ENCODE data around the gene STK25. TPM values are rescaled to one million over a fixed set of nuclear protein-coding genes. Genes with fewer than 3 reads are reported as not detected.
A peak's percentile ranks its signal among the peaks of the same experiment; 100 is the strongest.
"Not testable (repeated sequence)": the region's sequence is repeated elsewhere in the genome, so short reads cannot be mapped to it uniquely, and the experiment has no call there.

STK25 gene
- total RNA-seq, 2 experiments from 2014 or later: 133 to 135 TPM

- peaks cover 30% of the 10 kb centered on the region for H3K4me1 Mint-ChIP-seq
- peaks cover 10% of the 10 kb centered on the region for H3K27me3 Mint-ChIP-seq
- no peak overlapping the region for H3K27ac Mint-ChIP-seq
- peaks cover 7% of the 10 kb centered on the region for H3K9me3 Mint-ChIP-seq
- ChIA-PET CTCF (interaction anchor here (1.1 to 1.3 kb wide), 2 partner anchors 12 to 81 kb away, joined by 3 read pairs; no protein-coding TSS in a partner anchor), POLR2A (no interaction called here)
- no peak overlapping the region for H3K4me3 Mint-ChIP-seq
- DNase-seq: no peak
- peaks cover 4% of the 10 kb centered on the region for H3K36me3 Mint-ChIP-seq (ENCODE audit: low read depth)
These were observed 6.2 kb upstream of the STK25 start for GRCh38 chr2:241514553-241514952.

GRCh38 chr2:241511091-241511741 lies 2.8 kb upstream of the STK25 start:
- Mint-ChIP-seq H3K4me3 (no peak overlapping the region), H3K27ac (no peak overlapping the region), H3K36me3 (ENCODE audit: low read depth) (no peaks in the 10 kb centered on the region), H3K27me3 (peaks cover 7% of the 10 kb centered on the region), H3K9me3 (no peaks in the 10 kb centered on the region), H3K4me1 (peaks cover 33% of the 10 kb centered on the region)
- DNase-seq: no peak
- POLR2A ChIA-PET: no interaction called here
- CTCF ChIA-PET: interaction anchor here (0.6 kb wide), 1 partner anchor 217 kb away, joined by 3 read pairs; no protein-coding TSS in a partner anchor

- Mint-ChIP-seq H3K36me3 (ENCODE audit: low read depth) (no peaks in the 10 kb centered on the region), H3K4me1 (peaks cover 18% of the 10 kb centered on the region), H3K27me3 (peaks cover 7% of the 10 kb centered on the region), H3K4me3 (peak overlapping the region; percentile 76), H3K9me3 (no peaks in the 10 kb centered on the region), H3K27ac (peak overlapping the region; percentile 86)
- no peak for DNase-seq
- ChIA-PET POLR2A (no interaction called here), CTCF (no interaction called here)
These were observed 886 bp upstream of the STK25 start for GRCh38 chr2:241509155-241509784.

GRCh38 chr2:241507430-241508239 lies 749 bp downstream of the STK25 start:
- Mint-ChIP-seq H3K36me3 (ENCODE audit: low read depth) (no peaks in the 10 kb centered on the region), H3K27me3 (peaks cover 7% of the 10 kb centered on the region), H3K9me3 (no peaks in the 10 kb centered on the region), H3K4me3 (peak overlapping the region; percentile 76), H3K27ac (peak overlapping the region; percentile 69), H3K4me1 (peaks cover 18% of the 10 kb centered on the region)
- CTCF ChIA-PET: interaction anchor here (0.6 to 0.7 kb wide), 3 partner anchors 16 to 55 kb away, joined by 3 to 4 read pairs (median 3); no protein-coding TSS in a partner anchor
- DNase-seq: peak; percentile 36
- POLR2A ChIA-PET: no interaction called here

GRCh38 chr2:241506793-241507429 lies 1.5 kb downstream of the STK25 start:
- CTCF ChIA-PET: no interaction called here
- Mint-ChIP-seq H3K4me1 (peaks cover 18% of the 10 kb centered on the region), H3K9me3 (no peaks in the 10 kb centered on the region), H3K27ac (peak overlapping the region; percentile 69), H3K27me3 (peaks cover 2% of the 10 kb centered on the region), H3K4me3 (peak overlapping the region; percentile 76), H3K36me3 (ENCODE audit: low read depth) (no peaks in the 10 kb centered on the region)
- DNase-seq: no peak
- POLR2A ChIA-PET: no interaction called here

GRCh38 chr2:241506317-241506716 lies 2.1 kb downstream of the STK25 start:
- Mint-ChIP-seq H3K4me1 (peaks cover 18% of the 10 kb centered on the region), H3K4me3 (peak overlapping the region; percentile 76)
- DNase-seq; H3K36me3 Mint-ChIP-seq (ENCODE audit: low read depth); H3K9me3 Mint-ChIP-seq; POLR2A ChIA-PET; H3K27me3 Mint-ChIP-seq; H3K27ac Mint-ChIP-seq; CTCF ChIA-PET: not testable (repeated sequence)

- ChIA-PET POLR2A (no interaction called here), CTCF (no interaction called here)
- H3K27ac Mint-ChIP-seq: no peak overlapping the region
- no peak overlapping the region for H3K4me3 Mint-ChIP-seq
- no peak for DNase-seq
- H3K9me3 Mint-ChIP-seq: no peaks in the 10 kb centered on the region
- peaks cover 18% of the 10 kb centered on the region for H3K4me1 Mint-ChIP-seq
- no peaks in the 10 kb centered on the region for H3K36me3 Mint-ChIP-seq (ENCODE audit: low read depth)
- no peaks in the 10 kb centered on the region for H3K27me3 Mint-ChIP-seq
These were observed 2.6 kb downstream of the STK25 start for GRCh38 chr2:241505781-241506201.

- peaks cover 17% of the 10 kb centered on the region for H3K4me1 Mint-ChIP-seq
- ChIA-PET CTCF (no interaction called here), POLR2A (no interaction called here)
- no peak overlapping the region for H3K4me3 Mint-ChIP-seq
- no peaks in the 10 kb centered on the region for H3K36me3 Mint-ChIP-seq (ENCODE audit: low read depth)
- H3K27me3 Mint-ChIP-seq: no peaks in the 10 kb centered on the region
- H3K9me3 Mint-ChIP-seq: no peaks in the 10 kb centered on the region
- no peak for DNase-seq
- H3K27ac Mint-ChIP-seq: no peak overlapping the region
These were observed 3.2 kb downstream of the STK25 start for GRCh38 chr2:241505086-241505780.

GRCh38 chr2:241503776-241504392 lies 4.5 kb downstream of the STK25 start:
- Mint-ChIP-seq H3K4me1 (peaks cover 8% of the 10 kb centered on the region), H3K4me3 (no peak overlapping the region), H3K27me3 (no peaks in the 10 kb centered on the region), H3K36me3 (ENCODE audit: low read depth) (no peaks in the 10 kb centered on the region), H3K27ac (no peak overlapping the region), H3K9me3 (no peaks in the 10 kb centered on the region)
- no peak for DNase-seq
- ChIA-PET POLR2A (no interaction called here), CTCF (no interaction called here)

- ChIA-PET POLR2A (no interaction called here), CTCF (interaction anchor here (1.0 kb wide), 1 partner anchor 13 kb away, joined by 3 read pairs; no protein-coding TSS in a partner anchor)
- H3K27ac Mint-ChIP-seq: no peak overlapping the region
- no peaks in the 10 kb centered on the region for H3K36me3 Mint-ChIP-seq (ENCODE audit: low read depth)
- no peaks in the 10 kb centered on the region for H3K27me3 Mint-ChIP-seq
- DNase-seq: no peak
- H3K4me1 Mint-ChIP-seq: peaks cover 7% of the 10 kb centered on the region
- no peaks in the 10 kb centered on the region for H3K9me3 Mint-ChIP-seq
- no peak overlapping the region for H3K4me3 Mint-ChIP-seq
These were observed 6.1 kb downstream of the STK25 start for GRCh38 chr2:241502281-241502680.

GRCh38 chr2:241501551-241501950 lies 6.8 kb downstream of the STK25 start:
- DNase-seq: no peak
- POLR2A ChIA-PET: no interaction called here

GRCh38 chr2:241501099-241501541 lies 7.3 kb downstream of the STK25 start:
- CTCF ChIA-PET: no interaction called here
- POLR2A ChIA-PET: no interaction called here
- Mint-ChIP-seq H3K27me3 (no peaks in the 10 kb centered on the region), H3K4me3 (no peak overlapping the region), H3K9me3 (no peaks in the 10 kb centered on the region), H3K27ac (peak overlapping the region; percentile 9), H3K36me3 (ENCODE audit: low read depth) (peaks cover 5% of the 10 kb centered on the region), H3K4me1 (no peaks in the 10 kb centered on the region)
- no peak for DNase-seq

More at GRCh38 chr2:241501551-241501950, 6.8 kb downstream of the STK25 start:
- no peak overlapping the region for H3K4me3 Mint-ChIP-seq
- H3K27me3 Mint-ChIP-seq: no peaks in the 10 kb centered on the region
- H3K9me3 Mint-ChIP-seq: no peaks in the 10 kb centered on the region
- H3K27ac Mint-ChIP-seq: no peak overlapping the region
- no peaks in the 10 kb centered on the region for H3K4me1 Mint-ChIP-seq
- peaks cover 3% of the 10 kb centered on the region for H3K36me3 Mint-ChIP-seq (ENCODE audit: low read depth)
- CTCF ChIA-PET: interaction anchor here (1.0 kb wide), 1 partner anchor 13 kb away, joined by 3 read pairs; no protein-coding TSS in a partner anchor
